Neural progenitor cell (in vitro differentiated cells): ENCODE measurements around the gene RGS7. TPM values are rescaled to one million over a fixed set of nuclear protein-coding genes. Genes with fewer than 3 reads are reported as not detected.

Experiments used
- DNase-seq: peaks from one replicate; pipeline ENCODE4 v3.0.0-alpha.2; 2016; ENCODE audit warnings: low spot score
- H2AFZ ChIP-seq: fragments of 200-600 bp; sonication (generic); replicated peaks from 2 replicates; pipeline ENCODE4 v1.6.1; 2016; ENCODE audit warnings: antibody characterized with exemption
- H3F3A ChIP-seq: fragments of 200-600 bp; sonication (generic); 2 replicates; pipeline ENCODE4 v1.6.1; 2016; ENCODE audit warnings: antibody characterized with exemption, low read depth
- H3K27ac ChIP-seq: fragments of 200-600 bp; sonication (generic); 2 replicates; pipeline ENCODE4 v1.5.1; 2016; ENCODE audit warnings: mild to moderate bottlenecking
- H3K27me3 ChIP-seq: fragments of 200-600 bp; sonication (generic); 2 replicates; pipeline ENCODE4 v1.6.1; 2016; ENCODE audit warnings: mild to moderate bottlenecking, moderate library complexity
- H3K36me3 ChIP-seq: fragments of 200-600 bp; sonication (generic); 2 replicates; pipeline ENCODE4 v1.5.1; 2016
- H3K4me1 ChIP-seq: fragments of 200-600 bp; sonication (generic); 2 replicates; pipeline ENCODE4 v1.6.1; 2016; ENCODE audit warnings: mixed run types
- H3K4me2 ChIP-seq: fragments of 200-600 bp; sonication (generic); 2 replicates; pipeline ENCODE4 v1.6.1; 2016
- H3K4me3 ChIP-seq: fragments of 200-600 bp; sonication (generic); 2 replicates; pipeline ENCODE4 v1.5.1; 2016
- H3K79me2 ChIP-seq: fragments of 200-600 bp; sonication (generic); 2 replicates; pipeline ENCODE4 v1.6.1; 2016; ENCODE audit warnings: low read depth
- H3K9ac ChIP-seq: fragments of 200-600 bp; sonication (generic); 2 replicates; pipeline ENCODE4 v1.6.1; 2016
- H3K9me3 ChIP-seq: fragments of 200-600 bp; sonication (generic); 2 replicates; pipeline ENCODE4 v1.5.1; 2016; ENCODE audit warnings: low read depth
- H4K20me1 ChIP-seq: fragments of 200-600 bp; sonication (generic); 2 replicates; pipeline ENCODE4 v1.6.1; 2016; ENCODE audit warnings: low read depth
- H3K27ac Mint-ChIP-seq: 3 replicates; pipeline ENCODE4 v1.8.0; 2021; ENCODE audit warnings: mixed read lengths
- H3K27me3 Mint-ChIP-seq: 2 replicates; pipeline ENCODE4 v1.8.0; 2022; ENCODE audit warnings: low read depth, mild to moderate bottlenecking, inconsistent platforms, moderate library complexity, mixed read lengths; ENCODE audit not compliant: insufficient read depth
- H3K36me3 Mint-ChIP-seq: 3 replicates; pipeline ENCODE4 v1.8.0; 2021; ENCODE audit warnings: mixed read lengths
- H3K4me1 Mint-ChIP-seq: 3 replicates; pipeline ENCODE4 v1.8.0; 2021; ENCODE audit warnings: mixed read lengths
- H3K4me3 Mint-ChIP-seq: 3 replicates; pipeline ENCODE4 v1.8.0; 2021; ENCODE audit warnings: mild to moderate bottlenecking, moderate library complexity, mixed read lengths
- H3K9me3 Mint-ChIP-seq: 3 replicates; pipeline ENCODE4 v1.8.0; 2020; ENCODE audit warnings: mixed read lengths
- CTCF ChIP-seq: fragments of 200-600 bp; sonication (generic); IDR thresholded peaks from 2 replicates; pipeline ENCODE4 v1.5.1; 2017; ENCODE audit warnings: antibody characterized with exemption, mild to moderate bottlenecking
- EZH2 ChIP-seq: fragments of 200-600 bp; sonication (generic); IDR thresholded peaks from 2 replicates; pipeline ENCODE4 v1.6.1; 2017; ENCODE audit warnings: antibody characterized with exemption, mild to moderate bottlenecking, moderate library complexity
- EZH2phosphoT487 ChIP-seq: fragments of 200-600 bp; sonication (generic); IDR thresholded peaks from 2 replicates; pipeline ENCODE4 v1.6.1; 2017; ENCODE audit warnings: antibody characterized with exemption
- total RNA-seq: library from RNA; depleted of rRNA; stranded (reverse); fragments of >200 nt; gene quantifications from 2 replicates; pipeline ENCODE4 v1.2.3, GENCODE V29; 2015; ENCODE audit warnings: low replicate concordance

RGS7 gene
- total RNA-seq, 1 donor from 2014 or later, result not detected

DNA sequence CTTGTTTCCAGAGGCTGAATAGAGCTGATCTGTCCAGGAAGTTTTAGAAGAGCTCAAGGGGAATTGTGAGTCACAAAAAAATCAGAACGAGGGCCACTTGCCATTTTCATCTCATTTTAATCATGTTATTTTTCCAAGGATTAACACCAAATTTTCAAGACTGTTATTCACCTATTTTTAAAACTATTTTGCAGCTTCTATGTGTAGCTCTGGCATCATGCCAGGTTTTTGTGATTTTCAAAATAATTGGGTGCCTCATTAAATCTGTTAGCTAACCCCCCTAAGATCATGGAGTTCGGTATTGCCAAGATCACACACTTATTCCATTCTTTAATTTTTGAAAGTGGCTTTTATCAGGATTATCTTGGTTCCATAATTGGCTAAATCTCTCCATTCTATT, 90.9 kb downstream of the RGS7 start:
- Histone ChIP-seq H4K20me1 (no peaks in the 10 kb centered on the region), H3K9ac (no peak overlapping the region), H3K27ac (no peak overlapping the region), H3K4me1 (no peaks in the 10 kb centered on the region), H2AFZ (no peak overlapping the region), H3K9me3 (no peaks in the 10 kb centered on the region), H3F3A (no peaks in the 10 kb centered on the region), H3K36me3 (no peaks in the 10 kb centered on the region), H3K79me2 (no peaks in the 10 kb centered on the region), H3K27me3 (no peaks in the 10 kb centered on the region), H3K4me2 (no peak overlapping the region), H3K4me3 (no peak overlapping the region)
- H3K36me3 Mint-ChIP-seq, result no peaks in the 10 kb centered on the region
- no peak overlapping the region for H3K27ac Mint-ChIP-seq
- no peaks in the 10 kb centered on the region for H3K9me3 Mint-ChIP-seq
- peaks cover 6% of the 10 kb centered on the region for H3K27me3 Mint-ChIP-seq
- no peak for DNase-seq
- TF ChIP-seq EZH2phosphoT487 (no peak), CTCF (no peak), EZH2 (no peak)
- no peaks in the 10 kb centered on the region for H3K4me1 Mint-ChIP-seq
- no peak overlapping the region for H3K4me3 Mint-ChIP-seq

DNA sequence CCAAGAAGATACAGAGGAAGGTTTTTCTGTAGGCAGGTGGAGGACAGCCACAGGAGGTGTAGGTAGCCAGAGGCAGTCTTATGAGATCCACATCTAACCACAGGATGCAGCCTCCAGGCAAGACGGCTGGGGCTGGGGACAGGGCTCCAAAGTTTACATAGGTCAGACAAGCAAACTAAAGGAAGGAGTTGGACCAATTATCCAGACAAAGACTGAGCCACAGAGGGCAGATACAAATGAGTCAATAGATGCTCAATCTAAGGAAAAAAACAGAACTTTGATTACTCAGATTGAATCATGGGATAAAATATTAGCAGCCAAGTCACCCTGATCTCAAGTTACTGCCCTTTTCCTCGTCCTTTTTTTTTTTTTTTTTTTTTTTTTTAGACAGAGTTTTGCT, 91.6 kb downstream of the RGS7 start:
- no peaks in the 10 kb centered on the region for H3K4me1 Mint-ChIP-seq
- DNase-seq, result no peak
- H3K4me1 ChIP-seq, result no peaks in the 10 kb centered on the region
- no peaks in the 10 kb centered on the region for H3K79me2 ChIP-seq
- no peak overlapping the region for H2AFZ ChIP-seq
- H3K9me3 Mint-ChIP-seq, result no peaks in the 10 kb centered on the region
- TF ChIP-seq CTCF, result no peak
- TF ChIP-seq EZH2, result no peak
- TF ChIP-seq EZH2phosphoT487, result no peak
- H3K27ac Mint-ChIP-seq, result no peak overlapping the region
- H3K27me3 Mint-ChIP-seq, result peaks cover 6% of the 10 kb centered on the region
- no peaks in the 10 kb centered on the region for H3K36me3 ChIP-seq
- H3K27ac ChIP-seq, result no peak overlapping the region
- H3K4me3 ChIP-seq, result no peak overlapping the region
- no peak overlapping the region for H3K4me2 ChIP-seq
- H3K9me3 ChIP-seq, result no peaks in the 10 kb centered on the region
- no peak overlapping the region for H3K4me3 Mint-ChIP-seq
- no peaks in the 10 kb centered on the region for H3K36me3 Mint-ChIP-seq
- no peaks in the 10 kb centered on the region for H3F3A ChIP-seq
- H4K20me1 ChIP-seq, result no peaks in the 10 kb centered on the region
- H3K27me3 ChIP-seq, result no peaks in the 10 kb centered on the region
- no peak overlapping the region for H3K9ac ChIP-seq

GRCh38 chr1:241263346-241263745, 93.7 kb downstream of the RGS7 start:
- Histone ChIP-seq H2AFZ (no peak overlapping the region), H3K27me3 (no peaks in the 10 kb centered on the region), H3F3A (no peaks in the 10 kb centered on the region), H3K4me3 (no peak overlapping the region), H3K79me2 (no peaks in the 10 kb centered on the region), H3K9me3 (no peaks in the 10 kb centered on the region), H3K9ac (no peak overlapping the region), H3K27ac (no peak overlapping the region), H3K4me1 (no peaks in the 10 kb centered on the region), H3K4me2 (no peak overlapping the region), H4K20me1 (no peaks in the 10 kb centered on the region), H3K36me3 (no peaks in the 10 kb centered on the region)
- no peak for DNase-seq
- Mint-ChIP-seq H3K4me3 (no peak overlapping the region), H3K36me3 (no peaks in the 10 kb centered on the region), H3K27ac (no peak overlapping the region), H3K27me3 (peaks cover 5% of the 10 kb centered on the region), H3K4me1 (peaks cover 6% of the 10 kb centered on the region), H3K9me3 (no peaks in the 10 kb centered on the region)
- TF ChIP-seq EZH2phosphoT487 (no peak), CTCF (no peak), EZH2 (no peak)

DNA sequence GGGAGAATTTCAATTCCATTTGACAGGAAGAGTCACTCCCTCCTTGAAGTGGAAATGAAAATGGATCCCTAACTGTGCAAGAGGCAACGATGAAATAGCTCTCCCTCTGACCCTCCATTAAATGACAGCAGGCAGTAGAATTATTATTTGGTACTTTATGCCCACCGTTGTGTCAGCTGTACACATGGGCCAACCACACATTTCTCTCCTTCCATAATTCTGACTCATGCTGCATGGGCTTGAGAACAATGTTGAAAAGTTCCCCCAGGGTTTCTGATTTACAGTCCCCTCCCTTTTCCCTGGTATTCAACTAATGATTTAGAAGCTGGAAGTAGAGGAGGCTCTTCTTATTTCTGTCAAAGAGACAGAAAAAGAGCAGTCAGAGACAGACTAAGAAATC, 103.5 kb downstream of the RGS7 start:
- H4K20me1 ChIP-seq, result no peaks in the 10 kb centered on the region

More for the DNA sequence above, 103.5 kb downstream of the RGS7 start:
- no peak overlapping the region for H2AFZ ChIP-seq
- Mint-ChIP-seq H3K27ac (no peak overlapping the region), H3K9me3 (peaks cover 3% of the 10 kb centered on the region), H3K36me3 (no peaks in the 10 kb centered on the region), H3K4me3 (no peak overlapping the region), H3K4me1 (peaks cover 4% of the 10 kb centered on the region), H3K27me3 (no peaks in the 10 kb centered on the region)
- H3K9me3 ChIP-seq, result no peaks in the 10 kb centered on the region
- no peak overlapping the region for H3K4me3 ChIP-seq
- no peak overlapping the region for H3K4me2 ChIP-seq
- no peaks in the 10 kb centered on the region for H3F3A ChIP-seq
- H3K27me3 ChIP-seq, result no peaks in the 10 kb centered on the region
- DNase-seq, result no peak
- no peaks in the 10 kb centered on the region for H3K79me2 ChIP-seq
- no peaks in the 10 kb centered on the region for H3K36me3 ChIP-seq
- no peaks in the 10 kb centered on the region for H3K4me1 ChIP-seq
- no peak overlapping the region for H3K27ac ChIP-seq
- H3K9ac ChIP-seq, result no peak overlapping the region
- TF ChIP-seq EZH2, result no peak
- TF ChIP-seq EZH2phosphoT487, result no peak
- TF ChIP-seq CTCF, result no peak
